Small intestine (tissue), 7 donors: Measurements from ENCODE around the gene RHPN2. TPM values are rescaled to one million over a fixed set of nuclear protein-coding genes. Genes with fewer than 3 reads are reported as not detected.
"Not testable (repeated sequence)": the region's sequence is repeated elsewhere in the genome, so short reads cannot be mapped to it uniquely, and the experiment has no call there.

Experiments used
- DNase-seq, 2 donors: peaks; one replicate each; pipeline versions ENCODE4 v3.0.0 to v3.0.0-alpha.2; 2013
- FAIRE-seq: peaks from 2 replicates; lab custom pipeline; 2012; peaks lifted over from hg19 to GRCh38; lab: Jason Lieb, UNC
- H3K27ac ChIP-seq, 3 donors: one replicate each; pipeline ENCODE4 v1.5.1; 2013; ENCODE audit warnings: low read length in 2 of 3, mild to moderate bottlenecking in 2 of 3, control low read depth in 1 of 3, inconsistent platforms in 1 of 3, low read depth in 1 of 3, moderate library complexity in 1 of 3
- H3K27me3 ChIP-seq, 3 donors: one replicate each; pipeline ENCODE4 v1.6.1; 2013; ENCODE audit warnings: low read length in 3 of 3, inconsistent platforms in 1 of 3; ENCODE audit not compliant: control insufficient read depth in 3 of 3, insufficient read depth in 3 of 3
- H3K36me3 ChIP-seq, 3 donors: one replicate each; pipeline ENCODE4 v1.6.1; 2013; ENCODE audit warnings: low read length in 3 of 3, inconsistent platforms in 1 of 3, low read depth in 1 of 3, mild to moderate bottlenecking in 1 of 3, moderate library complexity in 1 of 3; ENCODE audit not compliant: control insufficient read depth in 3 of 3, insufficient read depth in 2 of 3
- H3K4me1 ChIP-seq, 3 donors: one replicate each; pipeline ENCODE4 v1.6.1; 2013; ENCODE audit warnings: low read length in 2 of 3, inconsistent platforms in 1 of 3, low read depth in 1 of 3, mild to moderate bottlenecking in 1 of 3, moderate library complexity in 1 of 3; ENCODE audit not compliant: control insufficient read depth in 3 of 3, insufficient read depth in 2 of 3
- H3K4me3 ChIP-seq, 3 donors: one replicate each; pipeline ENCODE4 v1.5.1; 2013; ENCODE audit warnings: low read length in 3 of 3, control low read depth in 1 of 3, inconsistent platforms in 1 of 3, low read depth in 1 of 3, mild to moderate bottlenecking in 1 of 3, moderate library complexity in 1 of 3
- H3K9me3 ChIP-seq, 2 donors: one replicate each; pipeline ENCODE4 v1.6.1; 2013; ENCODE audit warnings: low read depth in 1 of 2, low read length in 1 of 2; ENCODE audit not compliant: control insufficient read depth in 2 of 2, insufficient read depth in 1 of 2
- WGBS, 3 donors: extraction: QIAGEN DNeasy Blood & Tissue Kit; methylation state at CpG; one replicate each; pipeline ENCODE4 v1.1.7; 2013; 5-methylcytosine and 5-hydroxymethylcytosine counted together
- polyA plus RNA-seq, 4 donors: library from polyadenylated mRNA; stranded (reverse) in 3 of 4; unstranded in 1 of 4; fragments of 200-250 nt in 3 of 4; fragments of 120-200 nt in 1 of 4; gene quantifications; one replicate each; pipeline versions ENCODE4 v1.2.1 to v1.2.3, GENCODE V29; 2013
- donor health status: healthy with polysubstance abuse.
- donor health status: control.
- donor health status: control.
- donor health status: Bipolar disorder and iron deficiency.
- donor health status: healthy.

The RHPN2 gene
- polyA plus RNA-seq, 4 donors = 20.7 to 67.6 (median 33.7) TPM

GRCh38 chr19:33005440-33005839 is 59.2 kb downstream of the RHPN2 start:
- peak; percentile 31 to 50 for DNase-seq
- WGBS, 3 donors = 16 to 59% (median 30%) methylated on average over 5 of the region's 5 CpGs
- Histone ChIP-seq H3K27ac (no peak overlapping the region), H3K36me3 (peaks cover 0 to 62% (median 15%) of the 10 kb centered on the region in 3 donors), H3K4me3 (no peak overlapping the region), H3K4me1 (no peaks in the 10 kb centered on the region), H3K9me3 (no peaks in the 10 kb centered on the region), H3K27me3 (no peaks in the 10 kb centered on the region)
- no peak for FAIRE-seq

- H3K27me3 ChIP-seq, H3K4me3 ChIP-seq, H3K27ac ChIP-seq, H3K4me1 ChIP-seq, FAIRE-seq, H3K9me3 ChIP-seq: not testable (repeated sequence)
- peaks cover 0 to 66% (median 12%) of the 10 kb centered on the region in 3 donors for H3K36me3 ChIP-seq
- WGBS, 3 donors = 67 to 85% (median 70%) methylated on average over 6 of the region's 6 CpGs
- peak in 1 of 2 donors; percentile 29 for DNase-seq
These were observed 61.2 kb downstream of the RHPN2 start for GRCh38 chr19:33003424-33004024.

DNA sequence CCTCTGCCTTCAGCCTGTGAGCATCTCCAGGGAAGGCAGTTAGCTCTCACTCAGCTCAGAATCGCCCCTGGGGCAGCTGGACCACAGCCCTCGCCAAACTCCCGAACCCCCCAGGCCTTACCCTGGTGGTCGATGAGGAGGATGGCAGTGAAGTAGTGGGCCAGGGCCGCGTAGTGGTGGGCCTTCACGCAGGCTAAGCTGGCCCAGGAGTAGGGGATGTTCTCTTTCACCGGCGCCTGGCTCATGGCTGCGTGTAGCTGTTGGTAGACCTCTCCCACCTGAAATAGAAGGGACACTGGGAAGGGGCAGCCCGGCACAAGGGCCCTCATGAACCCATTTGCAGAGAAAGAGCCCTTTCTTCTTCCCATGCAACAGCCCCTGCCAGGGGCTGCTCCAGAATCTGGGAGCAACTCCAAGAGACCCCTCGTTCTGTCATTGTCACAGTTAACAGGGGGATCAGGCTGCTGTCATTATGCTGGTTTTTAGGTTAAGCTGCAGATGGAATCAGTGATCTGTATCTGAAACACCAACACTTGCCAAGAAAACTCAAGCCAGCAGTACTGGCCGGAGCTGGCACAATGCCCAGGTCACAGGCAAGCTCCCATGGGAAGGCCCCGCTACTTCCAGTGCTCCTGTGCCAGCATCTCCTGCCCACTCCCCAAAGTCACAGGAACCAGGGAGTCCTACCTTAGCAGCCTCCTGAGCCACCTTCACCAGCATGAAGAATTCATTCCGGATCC is 62.4 kb downstream of the RHPN2 start:
- H3K36me3 ChIP-seq = peaks cover 0 to 66% (median 11%) of the 10 kb centered on the region in 3 donors
- H3K9me3 ChIP-seq, DNase-seq, H3K27ac ChIP-seq, H3K4me3 ChIP-seq, H3K4me1 ChIP-seq, H3K27me3 ChIP-seq, FAIRE-seq: not testable (repeated sequence)
- WGBS, 3 donors = 75 to 90% (median 84%) methylated on average over 14 to 15 of the region's 15 CpGs

DNA sequence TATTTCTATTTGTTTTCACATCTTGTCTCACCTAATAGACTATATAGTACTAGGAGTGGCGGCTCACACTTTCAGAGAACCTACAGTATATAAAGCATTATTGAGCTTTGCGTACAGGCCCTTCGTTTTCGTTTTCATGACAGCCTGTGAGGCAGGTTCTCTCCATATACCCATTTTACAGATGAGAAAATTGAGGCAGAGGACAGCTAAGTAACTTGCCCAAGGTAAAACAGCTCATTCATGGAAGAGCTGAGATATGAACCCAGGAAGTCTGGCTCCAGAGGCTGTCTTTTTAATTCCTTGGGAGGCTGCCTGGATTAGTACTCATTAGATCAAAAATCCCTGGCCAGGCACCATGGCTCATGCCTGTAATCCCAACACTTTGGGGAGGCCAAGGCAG is 63.8 kb downstream of the RHPN2 start:
- H3K4me1 ChIP-seq = no peaks in the 10 kb centered on the region
- no peaks in the 10 kb centered on the region for H3K27me3 ChIP-seq
- H3K4me3 ChIP-seq = no peak overlapping the region
- 85 to 88% (median 86%) methylated on average over 4 of the region's 4 CpGs for WGBS, 3 donors
- no peak overlapping the region for H3K27ac ChIP-seq
- DNase-seq = no peak
- H3K36me3 ChIP-seq = peaks cover 0 to 63% (median 11%) of the 10 kb centered on the region in 3 donors
- no peak for FAIRE-seq
- H3K9me3 ChIP-seq = no peaks in the 10 kb centered on the region

- Histone ChIP-seq H3K36me3 (peaks cover 0 to 62% (median 11%) of the 10 kb centered on the region in 3 donors), H3K27me3 (no peaks in the 10 kb centered on the region), H3K4me3 (no peak overlapping the region), H3K27ac (no peak overlapping the region), H3K4me1 (no peaks in the 10 kb centered on the region), H3K9me3 (no peaks in the 10 kb centered on the region)
- DNase-seq = no peak
- no peak for FAIRE-seq
- 70 to 94% (median 74%) methylated on average over 8 of the region's 8 CpGs for WGBS, 3 donors
These were observed 64.2 kb downstream of the RHPN2 start for GRCh38 chr19:33000510-33000909.

GRCh38 chr19:32998722-32999121 is 66.0 kb downstream of the RHPN2 start:
- WGBS, 3 donors = 76 to 92% (median 91%) methylated on average over 3 of the region's 3 CpGs
- FAIRE-seq (no peak), DNase-seq (no peak)
- no peak overlapping the region for H3K27ac ChIP-seq
- H3K4me3 ChIP-seq = no peak overlapping the region
- no peaks in the 10 kb centered on the region for H3K27me3 ChIP-seq
- no peaks in the 10 kb centered on the region for H3K9me3 ChIP-seq
- H3K36me3 ChIP-seq = peaks cover 0 to 62% (median 14%) of the 10 kb centered on the region in 3 donors
- no peaks in the 10 kb centered on the region for H3K4me1 ChIP-seq

DNA sequence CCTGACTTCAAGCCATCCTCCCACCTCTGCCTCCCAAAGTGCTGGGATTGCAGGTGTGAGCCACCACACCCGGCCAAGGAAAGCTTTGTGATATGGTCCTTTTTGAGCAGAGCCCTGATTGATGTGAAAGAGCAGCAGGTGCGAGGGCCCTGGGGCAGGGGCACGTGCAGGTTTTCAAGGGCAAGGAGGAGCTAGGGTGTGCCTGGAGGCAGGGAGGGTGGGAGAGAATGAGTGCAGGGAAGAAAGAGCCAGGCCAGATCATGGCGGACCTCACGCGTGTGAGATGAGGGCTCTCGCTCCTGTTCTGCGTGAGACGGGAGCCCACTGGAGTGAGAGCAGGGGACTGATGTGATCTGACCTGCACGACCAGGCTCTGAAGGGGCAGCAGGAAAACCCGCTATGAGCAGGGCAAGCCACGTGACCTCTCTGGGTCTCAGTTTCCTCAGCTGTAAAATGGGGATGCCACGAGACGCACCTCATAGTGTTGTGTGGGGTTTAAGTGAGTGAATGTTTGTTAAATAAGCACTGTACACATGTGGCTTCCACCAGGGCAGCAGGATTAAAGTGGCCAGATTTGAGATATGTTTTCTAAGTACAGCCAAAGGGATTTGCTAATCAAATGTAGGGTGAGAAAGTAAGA is 66.9 kb downstream of the RHPN2 start:
- Histone ChIP-seq H3K4me1 (no peaks in the 10 kb centered on the region), H3K27ac (no peak overlapping the region), H3K36me3 (peaks cover 0 to 64% (median 14%) of the 10 kb centered on the region in 3 donors), H3K27me3 (no peaks in the 10 kb centered on the region), H3K9me3 (no peaks in the 10 kb centered on the region), H3K4me3 (no peak overlapping the region)
- 85 to 91% (median 88%) methylated on average over 14 of the region's 14 CpGs for WGBS, 3 donors
- DNase-seq (no peak), FAIRE-seq (no peak)

- WGBS, 3 donors = 69 to 72% (median 71%) methylated on average over 7 of the region's 7 CpGs
- not testable (repeated sequence) for DNase-seq, H3K27ac ChIP-seq, H3K4me1 ChIP-seq, H3K27me3 ChIP-seq, FAIRE-seq, H3K9me3 ChIP-seq, H3K4me3 ChIP-seq
- peaks cover 0 to 63% (median 10%) of the 10 kb centered on the region in 3 donors for H3K36me3 ChIP-seq
These were observed 67.6 kb downstream of the RHPN2 start for GRCh38 chr19:32997061-32997464.
